Endothelial cell (in vitro differentiated cells): ENCODE results near the gene PPP1R9A. TPM values are rescaled to one million over a fixed set of nuclear protein-coding genes. Genes with fewer than 3 reads are reported as not detected.
"Not testable (repeated sequence)": the region's sequence is repeated elsewhere in the genome, so short reads cannot be mapped to it uniquely, and the experiment has no call there.

Source experiments
- DNase-seq: peaks from one replicate; pipeline ENCODE4 v3.0.0; 2021; ENCODE audit warnings: low spot score
- H3K27ac Mint-ChIP-seq: one replicate; pipeline ENCODE4 v1.8.0; 2021; ENCODE audit warnings: mixed read lengths, inconsistent platforms; ENCODE audit not compliant: unreplicated experiment
- H3K27me3 Mint-ChIP-seq: one replicate; pipeline ENCODE4 v1.8.0; 2021; ENCODE audit warnings: mild to moderate bottlenecking, moderate library complexity, mixed read lengths, inconsistent platforms; ENCODE audit not compliant: unreplicated experiment
- H3K36me3 Mint-ChIP-seq: one replicate; pipeline ENCODE4 v1.8.0; 2021; ENCODE audit warnings: mild to moderate bottlenecking, low read depth, mixed read lengths, inconsistent platforms; ENCODE audit not compliant: unreplicated experiment
- H3K4me1 Mint-ChIP-seq: one replicate; pipeline ENCODE4 v1.8.0; 2021; ENCODE audit warnings: mild to moderate bottlenecking, mixed read lengths, inconsistent platforms; ENCODE audit not compliant: unreplicated experiment
- H3K4me3 Mint-ChIP-seq: one replicate; pipeline ENCODE4 v1.8.0; 2021; ENCODE audit warnings: mild to moderate bottlenecking, mixed read lengths, inconsistent platforms; ENCODE audit not compliant: unreplicated experiment
- H3K9me3 Mint-ChIP-seq: one replicate; pipeline ENCODE4 v1.8.0; 2021; ENCODE audit warnings: mixed read lengths, inconsistent platforms; ENCODE audit not compliant: unreplicated experiment
- CTCF ChIP-seq: fragments of 200-600 bp; sonication (generic); IDR thresholded peaks from one replicate; pipeline ENCODE4 v1.5.0; 2021; ENCODE audit warnings: antibody characterized with exemption; ENCODE audit not compliant: unreplicated experiment
- total RNA-seq: library from RNA; stranded (reverse); fragmentation: NEBNext Ultra II Directional; extraction: Animal tissue kit (Norgen Biotek cat#: 25700); gene quantifications from one replicate; pipeline ENCODE4 v1.2.1, GENCODE V29; 2021; ENCODE audit not compliant: unreplicated experiment

PPP1R9A gene
- total RNA-seq, 1 donor from 2014 or later, result 22.2 TPM

GRCh38 chr7:94999069-94999351, 91.6 kb downstream of the PPP1R9A start:
- DNase-seq, result no peak
- no peaks in the 10 kb centered on the region for H3K9me3 Mint-ChIP-seq
- no peaks in the 10 kb centered on the region for H3K4me1 Mint-ChIP-seq
- no peak overlapping the region for H3K4me3 Mint-ChIP-seq
- H3K27ac Mint-ChIP-seq, result no peak overlapping the region
- H3K36me3 Mint-ChIP-seq, result no peaks in the 10 kb centered on the region
- TF ChIP-seq CTCF, result no peak
- H3K27me3 Mint-ChIP-seq, result no peaks in the 10 kb centered on the region

- H3K27ac Mint-ChIP-seq, H3K4me3 Mint-ChIP-seq, H3K27me3 Mint-ChIP-seq, H3K4me1 Mint-ChIP-seq, H3K36me3 Mint-ChIP-seq, DNase-seq, H3K9me3 Mint-ChIP-seq: not testable (repeated sequence)
These were observed 92.2 kb downstream of the PPP1R9A start for GRCh38 chr7:94999601-95000000.

- no peak for DNase-seq
- Mint-ChIP-seq H3K27me3 (no peaks in the 10 kb centered on the region), H3K9me3 (no peaks in the 10 kb centered on the region), H3K36me3 (no peaks in the 10 kb centered on the region), H3K27ac (no peak overlapping the region), H3K4me3 (no peak overlapping the region), H3K4me1 (no peaks in the 10 kb centered on the region)
- TF ChIP-seq CTCF, result no peak
These were observed 93.9 kb downstream of the PPP1R9A start for GRCh38 chr7:95001258-95001657.

- no peak for TF ChIP-seq CTCF
- no peak overlapping the region for H3K27ac Mint-ChIP-seq
- H3K36me3 Mint-ChIP-seq, result no peaks in the 10 kb centered on the region
These were observed 94.6 kb downstream of the PPP1R9A start for GRCh38 chr7:95001815-95002561.

GRCh38 chr7:95002775-95003174, 95.4 kb downstream of the PPP1R9A start:
- no peak for TF ChIP-seq CTCF
- H3K27ac Mint-ChIP-seq, result no peak overlapping the region
- no peaks in the 10 kb centered on the region for H3K9me3 Mint-ChIP-seq
- H3K36me3 Mint-ChIP-seq, result no peaks in the 10 kb centered on the region
- H3K4me3 Mint-ChIP-seq, result no peak overlapping the region
- no peaks in the 10 kb centered on the region for H3K4me1 Mint-ChIP-seq
- no peak for DNase-seq
- H3K27me3 Mint-ChIP-seq, result no peaks in the 10 kb centered on the region

More at GRCh38 chr7:95001815-95002561, 94.6 kb downstream of the PPP1R9A start:
- Mint-ChIP-seq H3K9me3 (no peaks in the 10 kb centered on the region), H3K27me3 (no peaks in the 10 kb centered on the region), H3K4me1 (no peaks in the 10 kb centered on the region), H3K4me3 (no peak overlapping the region)
- no peak for DNase-seq
